ENCODE measurements around the gene ANKRD23. TPM values are rescaled to one million over a fixed set of nuclear protein-coding genes. Genes with fewer than 3 reads are reported as not detected.

Gene ANKRD23
- total and polyA plus RNA-seq, 2 of the 13 experiments (the other 11 are each of a cell fraction or from before 2014, with no cell fraction given) = 1.5 to 1.6 TPM

DNA sequence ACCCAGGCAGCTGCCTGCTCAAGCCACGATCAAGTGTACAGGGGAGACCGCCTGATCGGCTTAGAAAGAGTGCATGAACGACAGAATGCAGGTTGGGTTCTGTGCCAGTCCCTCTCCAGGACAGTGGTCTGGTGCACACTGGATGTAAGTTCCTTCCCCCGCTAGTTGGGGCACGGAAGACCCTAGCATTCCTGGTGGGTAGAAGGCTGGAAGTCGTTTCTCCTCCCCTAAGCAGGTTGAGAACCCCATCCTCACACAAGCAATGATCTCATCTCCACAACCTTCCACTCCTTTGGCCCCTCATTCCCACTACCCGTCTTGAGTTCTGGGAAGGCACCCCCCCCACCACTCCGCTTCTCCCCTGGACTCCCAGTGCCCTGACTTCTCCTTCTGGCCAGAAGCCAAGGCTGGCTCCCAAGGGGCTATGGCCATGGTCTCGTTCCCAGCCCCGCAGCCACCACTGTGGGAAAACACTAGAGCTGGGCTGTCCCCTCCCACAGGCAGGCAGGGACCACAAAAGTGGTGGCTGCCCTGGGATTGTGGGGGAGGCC is 15.4 kb upstream of the ANKRD23 start (continued):
- TF ChIP-seq, protein P1, sequence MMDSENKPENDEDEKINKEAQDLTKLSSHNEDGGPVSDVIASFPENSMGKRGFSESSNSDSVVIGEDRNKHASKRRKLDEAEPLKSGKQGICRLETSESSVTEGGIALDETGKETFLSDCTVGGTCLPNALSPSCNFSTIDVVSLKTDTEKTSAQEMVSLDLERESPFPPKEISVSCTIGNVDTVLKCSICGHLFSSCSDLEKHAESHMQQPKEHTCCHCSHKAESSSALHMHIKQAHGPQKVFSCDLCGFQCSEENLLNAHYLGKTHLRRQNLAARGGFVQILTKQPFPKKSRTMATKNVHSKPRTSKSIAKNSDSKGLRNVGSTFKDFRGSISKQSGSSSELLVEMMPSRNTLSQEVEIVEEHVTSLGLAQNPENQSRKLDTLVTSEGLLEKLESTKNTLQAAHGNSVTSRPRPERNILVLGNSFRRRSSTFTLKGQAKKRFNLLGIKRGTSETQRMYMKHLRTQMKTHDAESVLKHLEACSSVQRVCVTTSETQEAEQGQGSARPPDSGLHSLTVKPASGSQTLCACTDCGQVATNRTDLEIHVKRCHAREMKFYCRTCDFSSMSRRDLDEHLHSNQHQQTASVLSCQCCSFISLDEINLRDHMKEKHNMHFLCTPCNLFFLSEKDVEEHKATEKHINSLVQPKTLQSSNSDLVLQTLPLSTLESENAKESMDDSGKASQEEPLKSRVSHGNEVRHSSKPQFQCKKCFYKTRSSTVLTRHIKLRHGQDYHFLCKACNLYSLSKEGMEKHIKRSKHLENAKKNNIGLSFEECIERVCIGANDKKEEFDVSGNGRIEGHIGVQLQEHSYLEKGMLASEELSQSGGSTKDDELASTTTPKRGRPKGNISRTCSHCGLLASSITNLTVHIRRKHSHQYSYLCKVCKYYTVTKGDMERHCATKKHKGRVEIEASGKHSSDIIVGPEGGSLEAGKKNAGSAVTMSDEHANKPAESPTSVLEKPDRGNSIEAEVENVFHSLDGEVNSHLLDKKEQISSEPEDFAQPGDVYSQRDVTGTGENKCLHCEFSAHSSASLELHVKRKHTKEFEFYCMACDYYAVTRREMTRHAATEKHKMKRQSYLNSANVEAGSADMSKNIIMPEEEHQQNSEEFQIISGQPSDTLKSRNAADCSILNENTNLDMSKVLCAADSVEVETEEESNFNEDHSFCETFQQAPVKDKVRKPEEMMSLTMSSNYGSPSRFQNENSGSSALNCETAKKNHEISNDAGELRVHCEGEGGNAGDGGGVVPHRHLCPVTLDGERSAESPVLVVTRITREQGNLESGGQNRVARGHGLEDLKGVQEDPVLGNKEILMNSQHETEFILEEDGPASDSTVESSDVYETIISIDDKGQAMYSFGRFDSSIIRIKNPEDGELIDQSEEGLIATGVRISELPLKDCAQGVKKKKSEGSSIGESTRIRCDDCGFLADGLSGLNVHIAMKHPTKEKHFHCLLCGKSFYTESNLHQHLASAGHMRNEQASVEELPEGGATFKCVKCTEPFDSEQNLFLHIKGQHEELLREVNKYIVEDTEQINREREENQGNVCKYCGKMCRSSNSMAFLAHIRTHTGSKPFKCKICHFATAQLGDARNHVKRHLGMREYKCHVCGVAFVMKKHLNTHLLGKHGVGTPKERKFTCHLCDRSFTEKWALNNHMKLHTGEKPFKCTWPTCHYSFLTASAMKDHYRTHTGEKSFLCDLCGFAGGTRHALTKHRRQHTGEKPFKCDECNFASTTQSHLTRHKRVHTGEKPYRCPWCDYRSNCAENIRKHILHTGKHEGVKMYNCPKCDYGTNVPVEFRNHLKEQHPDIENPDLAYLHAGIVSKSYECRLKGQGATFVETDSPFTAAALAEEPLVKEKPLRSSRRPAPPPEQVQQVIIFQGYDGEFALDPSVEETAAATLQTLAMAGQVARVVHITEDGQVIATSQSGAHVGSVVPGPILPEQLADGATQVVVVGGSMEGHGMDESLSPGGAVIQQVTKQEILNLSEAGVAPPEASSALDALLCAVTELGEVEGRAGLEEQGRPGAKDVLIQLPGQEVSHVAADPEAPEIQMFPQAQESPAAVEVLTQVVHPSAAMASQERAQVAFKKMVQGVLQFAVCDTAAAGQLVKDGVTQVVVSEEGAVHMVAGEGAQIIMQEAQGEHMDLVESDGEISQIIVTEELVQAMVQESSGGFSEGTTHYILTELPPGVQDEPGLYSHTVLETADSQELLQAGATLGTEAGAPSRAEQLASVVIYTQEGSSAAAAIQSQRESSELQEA (CRISPR knock-in tag; IDR thresholded peaks at IDR 0.05; ENCODE audit: not compliant biosample characterization) = no peak
- no peak; the same call in 1 of the 2 replicates for TF ChIP-seq ZNF431 (CRISPR knock-in tag; IDR thresholded peaks at IDR 0.05; ENCODE audit: borderline replicate concordance, low read depth)
- TF ChIP-seq CAMTA2 (CRISPR knock-in tag; IDR thresholded peaks at IDR 0.05; ENCODE audit: borderline replicate concordance) = no peak
- TF ChIP-seq, protein P2, sequence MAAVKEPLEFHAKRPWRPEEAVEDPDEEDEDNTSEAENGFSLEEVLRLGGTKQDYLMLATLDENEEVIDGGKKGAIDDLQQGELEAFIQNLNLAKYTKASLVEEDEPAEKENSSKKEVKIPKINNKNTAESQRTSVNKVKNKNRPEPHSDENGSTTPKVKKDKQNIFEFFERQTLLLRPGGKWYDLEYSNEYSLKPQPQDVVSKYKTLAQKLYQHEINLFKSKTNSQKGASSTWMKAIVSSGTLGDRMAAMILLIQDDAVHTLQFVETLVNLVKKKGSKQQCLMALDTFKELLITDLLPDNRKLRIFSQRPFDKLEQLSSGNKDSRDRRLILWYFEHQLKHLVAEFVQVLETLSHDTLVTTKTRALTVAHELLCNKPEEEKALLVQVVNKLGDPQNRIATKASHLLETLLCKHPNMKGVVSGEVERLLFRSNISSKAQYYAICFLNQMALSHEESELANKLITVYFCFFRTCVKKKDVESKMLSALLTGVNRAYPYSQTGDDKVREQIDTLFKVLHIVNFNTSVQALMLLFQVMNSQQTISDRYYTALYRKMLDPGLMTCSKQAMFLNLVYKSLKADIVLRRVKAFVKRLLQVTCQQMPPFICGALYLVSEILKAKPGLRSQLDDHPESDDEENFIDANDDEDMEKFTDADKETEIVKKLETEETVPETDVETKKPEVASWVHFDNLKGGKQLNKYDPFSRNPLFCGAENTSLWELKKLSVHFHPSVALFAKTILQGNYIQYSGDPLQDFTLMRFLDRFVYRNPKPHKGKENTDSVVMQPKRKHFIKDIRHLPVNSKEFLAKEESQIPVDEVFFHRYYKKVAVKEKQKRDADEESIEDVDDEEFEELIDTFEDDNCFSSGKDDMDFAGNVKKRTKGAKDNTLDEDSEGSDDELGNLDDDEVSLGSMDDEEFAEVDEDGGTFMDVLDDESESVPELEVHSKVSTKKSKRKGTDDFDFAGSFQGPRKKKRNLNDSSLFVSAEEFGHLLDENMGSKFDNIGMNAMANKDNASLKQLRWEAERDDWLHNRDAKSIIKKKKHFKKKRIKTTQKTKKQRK (IDR thresholded peaks at IDR 0.05; ENCODE audit: low read length) = no peak
- no peak for TF ChIP-seq ATAD3A (CRISPR knock-in tag; IDR thresholded peaks at IDR 0.05)
- no peak for TF ChIP-seq RORA (CRISPR knock-in tag; IDR thresholded peaks at IDR 0.05)
- TF ChIP-seq RBM22 (optimal IDR thresholded peaks at IDR 0.05; ENCODE audit: low read length) = peak; percentile 81
- TF ChIP-seq NCOA1 (CRISPR knock-in tag; IDR thresholded peaks at IDR 0.05) = no peak
- no peak for TF ChIP-seq CBX2 (IDR thresholded peaks at IDR 0.05; ENCODE audit: low read depth, low read length)
- no peak for TF ChIP-seq CBX2 (CRISPR knock-in tag; IDR thresholded peaks at IDR 0.05; ENCODE audit: low read depth)
- no peak for TF ChIP-seq ZSCAN25 (CRISPR knock-in tag; IDR thresholded peaks at IDR 0.05)
- no peak for TF ChIP-seq ZFP36 (IDR thresholded peaks at IDR 0.05; ENCODE audit: borderline replicate concordance, low read depth, low read length, partially characterized antibody)
- TF ChIP-seq, protein P3, sequence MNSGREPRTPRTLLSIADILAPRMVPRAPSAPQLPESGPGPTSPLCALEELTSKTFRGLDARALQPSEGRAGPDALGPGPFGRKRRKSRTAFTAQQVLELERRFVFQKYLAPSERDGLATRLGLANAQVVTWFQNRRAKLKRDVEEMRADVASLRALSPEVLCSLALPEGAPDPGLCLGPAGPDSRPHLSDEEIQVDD (CRISPR knock-in tag; IDR thresholded peaks at IDR 0.05; ENCODE audit: borderline replicate concordance) = no peak
- TF ChIP-seq, protein P4, sequence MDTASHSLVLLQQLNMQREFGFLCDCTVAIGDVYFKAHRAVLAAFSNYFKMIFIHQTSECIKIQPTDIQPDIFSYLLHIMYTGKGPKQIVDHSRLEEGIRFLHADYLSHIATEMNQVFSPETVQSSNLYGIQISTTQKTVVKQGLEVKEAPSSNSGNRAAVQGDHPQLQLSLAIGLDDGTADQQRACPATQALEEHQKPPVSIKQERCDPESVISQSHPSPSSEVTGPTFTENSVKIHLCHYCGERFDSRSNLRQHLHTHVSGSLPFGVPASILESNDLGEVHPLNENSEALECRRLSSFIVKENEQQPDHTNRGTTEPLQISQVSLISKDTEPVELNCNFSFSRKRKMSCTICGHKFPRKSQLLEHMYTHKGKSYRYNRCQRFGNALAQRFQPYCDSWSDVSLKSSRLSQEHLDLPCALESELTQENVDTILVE (CRISPR knock-in tag; IDR thresholded peaks at IDR 0.05) = no peak

Measured in HepG2 (cell line).